Measurements from ENCODE around the gene PTPN21.

DNA sequence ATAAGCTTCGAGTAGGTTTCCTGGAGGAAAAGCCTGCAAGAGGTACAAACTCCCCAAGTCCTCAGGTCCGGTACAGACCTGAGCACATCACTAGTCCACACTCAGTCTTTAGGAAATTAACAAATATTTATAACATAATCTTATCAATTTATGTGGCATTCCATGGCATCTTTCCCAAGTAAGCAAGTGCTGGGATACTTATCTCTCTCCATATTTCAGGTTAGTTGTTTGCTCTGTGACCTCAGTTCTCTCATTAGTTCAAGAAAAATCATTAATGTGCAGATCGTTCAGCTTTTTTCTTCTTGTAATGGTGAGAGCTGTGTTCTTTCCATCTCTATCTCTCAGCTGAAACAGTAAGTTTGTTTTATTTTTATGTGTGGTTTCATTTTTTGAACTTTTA is 134.6 kb downstream of the PTPN21 start:
- TF ChIP-seq CTCF (IDR thresholded peaks at IDR 0.05) (no peak), EP300 (IDR thresholded peaks at IDR 0.05) (no peak)

Data from tibial nerve (tissue), 4 donors.